22Rv1 (cell line): ENCODE measurements around the gene USP44.

Experiments
- ZFX ChIP-seq: fragments of 450-650 bp; IDR thresholded peaks from 2 replicates; pipeline ENCODE4 v1.6.1; 2017; ENCODE audit warnings: antibody characterized with exemption, borderline replicate concordance
- TF ChIP-seq, protein P1 (sequence below): fragments of 450-650 bp; IDR thresholded peaks from 2 replicates; pipeline ENCODE4 v1.5.1; 2017; ENCODE audit warnings: mild to moderate bottlenecking

DNA sequence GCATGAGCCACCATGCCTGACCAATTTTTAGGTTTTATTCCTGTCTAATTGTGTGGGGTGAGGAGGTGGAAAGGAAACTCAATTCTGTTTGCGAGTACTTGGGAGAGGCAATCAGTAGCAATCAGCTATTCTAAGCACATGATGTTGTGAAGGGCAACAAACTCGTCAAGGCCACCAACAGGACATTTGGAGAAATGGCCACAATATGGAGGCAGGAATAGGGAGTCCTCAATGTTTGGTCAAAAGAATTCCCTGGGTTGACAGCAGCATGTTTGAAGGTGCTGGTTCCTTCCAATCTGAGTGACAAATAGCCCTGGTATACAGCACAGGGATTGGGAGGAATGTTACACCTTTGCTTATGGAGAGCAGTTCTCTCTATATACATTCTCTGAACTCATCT lies 32.7 kb upstream of the USP44 start:
- TF ChIP-seq, protein P1, sequence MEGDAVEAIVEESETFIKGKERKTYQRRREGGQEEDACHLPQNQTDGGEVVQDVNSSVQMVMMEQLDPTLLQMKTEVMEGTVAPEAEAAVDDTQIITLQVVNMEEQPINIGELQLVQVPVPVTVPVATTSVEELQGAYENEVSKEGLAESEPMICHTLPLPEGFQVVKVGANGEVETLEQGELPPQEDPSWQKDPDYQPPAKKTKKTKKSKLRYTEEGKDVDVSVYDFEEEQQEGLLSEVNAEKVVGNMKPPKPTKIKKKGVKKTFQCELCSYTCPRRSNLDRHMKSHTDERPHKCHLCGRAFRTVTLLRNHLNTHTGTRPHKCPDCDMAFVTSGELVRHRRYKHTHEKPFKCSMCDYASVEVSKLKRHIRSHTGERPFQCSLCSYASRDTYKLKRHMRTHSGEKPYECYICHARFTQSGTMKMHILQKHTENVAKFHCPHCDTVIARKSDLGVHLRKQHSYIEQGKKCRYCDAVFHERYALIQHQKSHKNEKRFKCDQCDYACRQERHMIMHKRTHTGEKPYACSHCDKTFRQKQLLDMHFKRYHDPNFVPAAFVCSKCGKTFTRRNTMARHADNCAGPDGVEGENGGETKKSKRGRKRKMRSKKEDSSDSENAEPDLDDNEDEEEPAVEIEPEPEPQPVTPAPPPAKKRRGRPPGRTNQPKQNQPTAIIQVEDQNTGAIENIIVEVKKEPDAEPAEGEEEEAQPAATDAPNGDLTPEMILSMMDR = no peak
- TF ChIP-seq ZFX = no peak
